Osteocyte (in vitro differentiated cells): ENCODE data around the gene AP1S1. TPM values are rescaled to one million over a fixed set of nuclear protein-coding genes. Genes with fewer than 3 reads are reported as not detected.

ENCODE experiments used
- DNase-seq: peaks from one replicate; pipeline ENCODE4 v3.0.0; 2021; ENCODE audit warnings: mixed read lengths; ENCODE audit not compliant: unreplicated experiment; ENCODE audit errors: extremely low spot score
- H3K27ac Mint-ChIP-seq: one replicate; pipeline ENCODE4 v1.8.0; 2021; ENCODE audit warnings: mild to moderate bottlenecking, mixed read lengths; ENCODE audit not compliant: unreplicated experiment
- H3K27me3 Mint-ChIP-seq: one replicate; pipeline ENCODE4 v1.8.0; 2021; ENCODE audit warnings: mixed read lengths; ENCODE audit not compliant: unreplicated experiment
- H3K36me3 Mint-ChIP-seq: one replicate; pipeline ENCODE4 v1.8.0; 2021; ENCODE audit warnings: mixed read lengths; ENCODE audit not compliant: unreplicated experiment
- H3K4me1 Mint-ChIP-seq: one replicate; pipeline ENCODE4 v1.8.0; 2021; ENCODE audit warnings: mixed read lengths; ENCODE audit not compliant: unreplicated experiment
- H3K4me3 Mint-ChIP-seq: one replicate; pipeline ENCODE4 v1.8.0; 2021; ENCODE audit warnings: mild to moderate bottlenecking, moderate library complexity, mixed read lengths; ENCODE audit not compliant: unreplicated experiment
- H3K9me3 Mint-ChIP-seq: one replicate; pipeline ENCODE4 v1.8.0; 2021; ENCODE audit warnings: mixed read lengths; ENCODE audit not compliant: unreplicated experiment
- CTCF ChIP-seq: fragments of 200-600 bp; sonication (generic); IDR thresholded peaks from 2 replicates; pipeline ENCODE4 v1.5.0; 2021; ENCODE audit warnings: antibody characterized with exemption, mild to moderate bottlenecking, moderate library complexity
- total RNA-seq: library from RNA; stranded (reverse); gene quantifications from 2 replicates; pipeline ENCODE4 v1.2.1, GENCODE V29; 2021

The AP1S1 gene
- total RNA-seq, 1 donor from 2014 or later = 57.9 TPM

DNA sequence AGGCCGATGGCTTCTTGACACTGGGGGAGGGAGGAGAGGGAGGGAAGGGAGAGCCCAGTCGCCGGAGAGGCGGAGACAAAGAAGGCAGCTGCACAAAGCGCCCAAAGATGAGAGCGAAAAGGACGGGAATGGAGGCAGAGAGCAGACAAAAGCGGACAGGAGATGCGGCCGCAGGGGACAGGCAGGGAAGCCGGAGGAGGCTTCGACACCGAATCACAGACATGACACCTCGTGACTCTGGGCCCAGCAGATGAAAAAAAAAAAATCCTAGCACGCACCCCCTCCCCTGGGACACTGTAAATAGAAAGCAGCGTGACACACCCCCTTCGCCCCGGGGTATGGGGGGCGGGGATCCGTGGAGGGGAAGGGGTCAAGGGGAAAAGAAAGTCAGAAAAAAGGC is 24.8 kb downstream of the AP1S1 start:
- Mint-ChIP-seq H3K4me3 (peak overlapping the region; percentile 68), H3K27me3 (peaks cover 58% of the 10 kb centered on the region), H3K9me3 (no peaks in the 10 kb centered on the region), H3K36me3 (no peaks in the 10 kb centered on the region), H3K27ac (no peak overlapping the region), H3K4me1 (peaks cover 16% of the 10 kb centered on the region)
- DNase-seq = no peak
- TF ChIP-seq CTCF = no peak

DNA sequence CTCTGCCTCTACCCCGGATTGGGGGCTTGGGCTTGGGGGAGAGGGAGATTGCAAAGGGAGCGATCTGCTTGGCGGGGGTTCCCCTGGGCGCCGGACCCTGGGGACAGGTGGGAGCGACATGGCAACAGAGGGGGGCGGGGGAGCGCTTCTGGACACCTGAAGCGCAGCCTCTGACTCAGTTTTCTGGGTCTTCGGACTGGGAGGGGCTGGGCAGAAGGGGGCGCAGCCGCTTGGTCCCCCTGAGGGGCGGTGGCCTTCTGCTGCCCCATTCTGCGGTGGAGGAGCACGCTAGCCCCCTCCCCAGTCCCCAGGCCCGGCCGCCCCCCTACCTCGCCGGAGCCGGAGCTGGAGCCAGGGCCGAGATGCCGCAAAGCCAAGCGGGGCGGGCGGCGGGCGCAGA is 25.4 kb downstream of the AP1S1 start:
- H3K4me3 Mint-ChIP-seq = peak overlapping the region; percentile 4
- DNase-seq = no peak
- H3K36me3 Mint-ChIP-seq = no peaks in the 10 kb centered on the region
- H3K4me1 Mint-ChIP-seq = peaks cover 14% of the 10 kb centered on the region
- peaks cover 54% of the 10 kb centered on the region for H3K27me3 Mint-ChIP-seq
- H3K27ac Mint-ChIP-seq = no peak overlapping the region
- H3K9me3 Mint-ChIP-seq = no peaks in the 10 kb centered on the region
- TF ChIP-seq CTCF = no peak

- H3K9me3 Mint-ChIP-seq = no peaks in the 10 kb centered on the region
- no peak for TF ChIP-seq CTCF
- peaks cover 14% of the 10 kb centered on the region for H3K4me1 Mint-ChIP-seq
- peaks cover 50% of the 10 kb centered on the region for H3K27me3 Mint-ChIP-seq
- peak within 1 kb of the TSS; percentile 68 for H3K4me3 Mint-ChIP-seq
- DNase-seq = no peak
- no peak within 1 kb of the TSS for H3K27ac Mint-ChIP-seq
- H3K36me3 Mint-ChIP-seq = no peaks in the 10 kb centered on the region
Observed at GRCh38 chr7:101180130-101180755, 26.0 kb downstream of the AP1S1 start, which contains the start of gene NAT16. TSS of gene NAT16 (minus strand) at chr7:101180293. CDS start at chr7:101174807, 5,486 bp downstream.

GRCh38 chr7:101185258-101185839 is 31.1 kb downstream of the AP1S1 start:
- Mint-ChIP-seq H3K9me3 (no peaks in the 10 kb centered on the region), H3K27ac (no peak overlapping the region), H3K4me3 (no peak overlapping the region), H3K27me3 (peaks cover 17% of the 10 kb centered on the region), H3K36me3 (no peaks in the 10 kb centered on the region), H3K4me1 (peaks cover 8% of the 10 kb centered on the region)
- no peak for DNase-seq
- no peak for TF ChIP-seq CTCF

DNA sequence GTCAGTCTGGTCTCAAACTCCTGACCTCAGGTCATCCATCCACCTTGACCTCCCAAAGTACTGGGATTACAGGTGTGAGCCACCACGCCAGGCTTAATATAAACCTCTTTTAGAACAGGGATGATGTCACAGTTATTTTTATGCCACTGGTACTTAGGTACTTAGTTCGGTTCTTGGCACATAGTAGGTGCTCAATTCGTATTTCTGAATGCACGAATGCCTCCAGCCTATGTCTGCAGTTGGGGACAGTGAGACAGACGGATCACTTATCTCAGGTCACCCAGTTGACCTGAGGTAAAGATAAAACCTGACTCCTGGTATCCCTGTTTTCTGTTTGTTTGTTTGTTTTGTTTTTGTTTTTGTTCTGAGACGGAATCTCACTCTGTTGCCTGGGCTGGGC is 31.9 kb downstream of the AP1S1 start:
- Mint-ChIP-seq H3K4me3 (no peak overlapping the region), H3K27me3 (peaks cover 10% of the 10 kb centered on the region), H3K27ac (no peak overlapping the region), H3K9me3 (no peaks in the 10 kb centered on the region), H3K4me1 (peaks cover 4% of the 10 kb centered on the region), H3K36me3 (no peaks in the 10 kb centered on the region)
- no peak for DNase-seq
- no peak for TF ChIP-seq CTCF
